GM19324 (cell line): ENCODE results near the gene RNF17.

Source experiments
- ATAC-seq: cut with Tn5 transposase; IDR thresholded peaks from one replicate; pipeline ENCODE4 v1.9.1; 2021; ENCODE audit warnings: mild to moderate bottlenecking, moderate library complexity; ENCODE audit not compliant: unreplicated experiment, low FRiP score

Gene RNF17

GRCh38 chr13:24842549-24843274 is 78.7 kb downstream of the RNF17 start:
- ATAC-seq: no peak

GRCh38 chr13:24851546-24851945 is 87.6 kb downstream of the RNF17 start:
- ATAC-seq: no peak

GRCh38 chr13:24854311-24854710 is 90.3 kb downstream of the RNF17 start:
- no peak for ATAC-seq

- no peak for ATAC-seq
These were observed 95.0 kb downstream of the RNF17 start for GRCh38 chr13:24858953-24859352.

- no peak for ATAC-seq
These were observed 96.8 kb downstream of the RNF17 start for GRCh38 chr13:24860770-24861169.

- no peak for ATAC-seq
These were observed 97.8 kb downstream of the RNF17 start for GRCh38 chr13:24861617-24862362.

GRCh38 chr13:24863748-24864540 is 100.0 kb downstream of the RNF17 start:
- no peak for ATAC-seq

GRCh38 chr13:24864579-24864978 is 100.6 kb downstream of the RNF17 start:
- ATAC-seq: no peak

- ATAC-seq: no peak
These were observed 101.4 kb downstream of the RNF17 start for GRCh38 chr13:24865163-24865953.

GRCh38 chr13:24866488-24866887 is 102.5 kb downstream of the RNF17 start:
- no peak for ATAC-seq

GRCh38 chr13:24868874-24869273 is 104.9 kb downstream of the RNF17 start:
- ATAC-seq: no peak

GRCh38 chr13:24870380-24870760 is 106.4 kb downstream of the RNF17 start:
- ATAC-seq: no peak

GRCh38 chr13:24875566-24875965 is 111.6 kb downstream of the RNF17 start:
- no peak for ATAC-seq

- no peak for ATAC-seq
These were observed 113.6 kb downstream of the RNF17 start for GRCh38 chr13:24877531-24877930.

GRCh38 chr13:24878340-24878739 is 114.4 kb downstream of the RNF17 start:
- ATAC-seq: no peak

- no peak for ATAC-seq
These were observed 118.7 kb downstream of the RNF17 start for GRCh38 chr13:24882665-24883064.

GRCh38 chr13:24887759-24888158 is 123.8 kb downstream of the RNF17 start:
- ATAC-seq: no peak

GRCh38 chr13:24888291-24888931 is 124.4 kb downstream of the RNF17 start:
- ATAC-seq: no peak

- ATAC-seq: no peak
These were observed 126.3 kb downstream of the RNF17 start for GRCh38 chr13:24890256-24890655.
